Skin of body (tissue), 2 donors: Measurements from ENCODE around the gene VKORC1. TPM values are rescaled to one million over a fixed set of nuclear protein-coding genes. Genes with fewer than 3 reads are reported as not detected.
"Not testable (repeated sequence)": the region's sequence is repeated elsewhere in the genome, so short reads cannot be mapped to it uniquely, and the experiment has no call there.

ENCODE experiments used
- DNase-seq: peaks from one replicate; lab custom pipeline; 2025; lab: John Stamatoyannopoulos, UW
- total RNA-seq: library from RNA; depleted of rRNA; stranded (reverse); fragments of >200 nt; gene quantifications from one replicate; pipeline ENCODE4 v1.2.3, GENCODE V29; 2014

The VKORC1 gene
- total RNA-seq, 1 donor from 2014 or later, result 37.4 TPM

GRCh38 chr16:31107465-31107867 lies 12.9 kb upstream of the VKORC1 start:
- no peak for DNase-seq

- DNase-seq, result no peak
These were observed 12.2 kb upstream of the VKORC1 start for GRCh38 chr16:31106509-31107464.

GRCh38 chr16:31105677-31106213 lies 11.1 kb upstream of the VKORC1 start:
- peak; percentile 21 for DNase-seq

GRCh38 chr16:31100876-31101641 lies 6.5 kb upstream of the VKORC1 start:
- not testable (repeated sequence) for DNase-seq

- DNase-seq, result no peak
These were observed 5.5 kb upstream of the VKORC1 start for GRCh38 chr16:31099860-31100638.

GRCh38 chr16:31094088-31094423 lies 541 bp downstream of the VKORC1 start:
- no peak for DNase-seq

GRCh38 chr16:31093132-31093703 lies 1.4 kb downstream of the VKORC1 start:
- DNase-seq, result no peak

GRCh38 chr16:31092330-31092729 lies 2.3 kb downstream of the VKORC1 start:
- no peak for DNase-seq

- DNase-seq, result no peak
These were observed 4.1 kb downstream of the VKORC1 start for GRCh38 chr16:31090540-31090939.

- no peak for DNase-seq
These were observed 5.4 kb downstream of the VKORC1 start for GRCh38 chr16:31089199-31089598.

GRCh38 chr16:31088459-31089183 lies 6.0 kb downstream of the VKORC1 start, which contains the start of gene PRSS53:
Gene PRSS53 (minus strand): TSS chr16:31088943. CDS start chr16:31088809, 134 bp downstream.
- no peak for DNase-seq

GRCh38 chr16:31087971-31088370 lies 6.6 kb downstream of the VKORC1 start:
- DNase-seq, result no peak

GRCh38 chr16:31087481-31087880 lies 7.1 kb downstream of the VKORC1 start:
- no peak for DNase-seq

GRCh38 chr16:31086629-31086906 lies 8.0 kb downstream of the VKORC1 start:
- DNase-seq, result no peak

GRCh38 chr16:31085873-31086628 lies 8.5 kb downstream of the VKORC1 start:
- DNase-seq, result no peak

GRCh38 chr16:31085411-31085810 lies 9.2 kb downstream of the VKORC1 start:
- no peak for DNase-seq

- DNase-seq, result no peak
These were observed 9.9 kb downstream of the VKORC1 start for GRCh38 chr16:31084584-31085302.

GRCh38 chr16:31083981-31084380 lies 10.6 kb downstream of the VKORC1 start:
- DNase-seq, result no peak

GRCh38 chr16:31083556-31083955 lies 11.0 kb downstream of the VKORC1 start:
- DNase-seq, result no peak
